Coronary artery (tissue), 2 donors: ENCODE data around the gene MAST3.
"Not testable (repeated sequence)": the region's sequence is repeated elsewhere in the genome, so short reads cannot be mapped to it uniquely, and the experiment has no call there.

ENCODE experiments used
- DNase-seq: peaks from one replicate; pipeline ENCODE4 v3.0.0-alpha.2; 2017; ENCODE audit warnings: low spot score
- H3K27ac ChIP-seq, 2 donors: fragments of 200-600 bp; sonication (generic); one replicate each; pipeline ENCODE4 v1.5.1; 2016 to 2019
- H3K4me3 ChIP-seq: fragments of 200-600 bp; sonication (generic); 2 replicates; pipeline ENCODE4 v1.5.1; 2016; ENCODE audit warnings: mild to moderate bottlenecking, moderate library complexity
- TF ChIP-seq, protein P1 (sequence below): fragments of 200-600 bp; sonication (generic); IDR thresholded peaks from one replicate; pipeline ENCODE4 v1.5.1; 2019; ENCODE audit warnings: antibody characterized with exemption

Gene MAST3

DNA sequence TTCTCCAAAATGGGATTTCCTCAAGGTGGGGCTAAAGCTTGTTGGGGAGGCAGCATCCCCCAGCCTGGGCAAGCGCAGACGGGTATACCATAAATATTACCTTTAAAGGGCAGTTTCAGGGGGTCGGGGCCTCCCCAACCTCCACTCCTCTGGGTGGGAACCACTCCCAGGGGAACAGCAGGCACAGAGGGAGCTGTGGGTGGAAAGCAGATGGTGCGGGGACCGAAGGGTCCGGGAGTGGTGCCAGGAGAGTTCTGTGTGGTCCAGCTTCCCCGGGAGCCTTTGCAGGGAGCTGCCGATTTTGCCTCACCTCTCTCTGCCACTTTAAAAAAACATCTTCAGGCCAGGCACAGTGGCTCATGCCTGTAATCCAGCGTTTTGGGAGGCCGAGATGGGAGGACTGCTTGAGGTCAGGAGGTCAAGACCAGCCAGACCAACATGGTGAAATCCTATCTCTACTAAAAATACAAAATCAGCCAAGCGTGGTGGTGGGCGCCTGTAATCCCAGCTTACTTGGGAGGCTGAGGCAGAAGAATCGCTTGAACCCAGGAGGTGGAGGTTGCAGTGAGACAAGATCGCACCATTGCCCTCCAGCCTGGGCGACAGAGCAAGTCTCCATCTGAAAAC lies 5.5 kb downstream of the MAST3 start:
- no peak overlapping the region for H3K4me3 ChIP-seq
- TF ChIP-seq, protein P1, sequence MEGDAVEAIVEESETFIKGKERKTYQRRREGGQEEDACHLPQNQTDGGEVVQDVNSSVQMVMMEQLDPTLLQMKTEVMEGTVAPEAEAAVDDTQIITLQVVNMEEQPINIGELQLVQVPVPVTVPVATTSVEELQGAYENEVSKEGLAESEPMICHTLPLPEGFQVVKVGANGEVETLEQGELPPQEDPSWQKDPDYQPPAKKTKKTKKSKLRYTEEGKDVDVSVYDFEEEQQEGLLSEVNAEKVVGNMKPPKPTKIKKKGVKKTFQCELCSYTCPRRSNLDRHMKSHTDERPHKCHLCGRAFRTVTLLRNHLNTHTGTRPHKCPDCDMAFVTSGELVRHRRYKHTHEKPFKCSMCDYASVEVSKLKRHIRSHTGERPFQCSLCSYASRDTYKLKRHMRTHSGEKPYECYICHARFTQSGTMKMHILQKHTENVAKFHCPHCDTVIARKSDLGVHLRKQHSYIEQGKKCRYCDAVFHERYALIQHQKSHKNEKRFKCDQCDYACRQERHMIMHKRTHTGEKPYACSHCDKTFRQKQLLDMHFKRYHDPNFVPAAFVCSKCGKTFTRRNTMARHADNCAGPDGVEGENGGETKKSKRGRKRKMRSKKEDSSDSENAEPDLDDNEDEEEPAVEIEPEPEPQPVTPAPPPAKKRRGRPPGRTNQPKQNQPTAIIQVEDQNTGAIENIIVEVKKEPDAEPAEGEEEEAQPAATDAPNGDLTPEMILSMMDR, result no peak
- no peak for DNase-seq
- H3K27ac ChIP-seq, result peak overlapping the region in 1 of 2 donors; percentile 92

DNA sequence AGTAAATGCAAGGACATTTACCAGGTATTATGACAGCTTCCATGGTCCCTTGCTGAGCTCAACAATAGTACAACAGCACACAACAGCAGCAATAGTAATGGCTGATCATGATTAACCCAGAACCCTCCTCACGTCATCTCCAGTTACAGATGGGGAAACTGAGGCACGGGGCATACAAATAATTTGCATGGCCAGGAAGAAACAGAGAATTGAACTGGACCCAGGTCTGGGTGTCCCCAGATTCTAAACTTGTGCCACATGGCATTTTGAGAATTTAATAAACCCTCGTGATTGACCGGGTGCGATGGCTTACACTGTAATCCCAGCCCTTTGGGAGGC lies 7.2 kb downstream of the MAST3 start:
- TF ChIP-seq, protein P1, result no peak
- Histone ChIP-seq H3K27ac (peak overlapping the region; percentile 70 to 96), H3K4me3 (peak overlapping the region; percentile 72)
- no peak for DNase-seq

DNA sequence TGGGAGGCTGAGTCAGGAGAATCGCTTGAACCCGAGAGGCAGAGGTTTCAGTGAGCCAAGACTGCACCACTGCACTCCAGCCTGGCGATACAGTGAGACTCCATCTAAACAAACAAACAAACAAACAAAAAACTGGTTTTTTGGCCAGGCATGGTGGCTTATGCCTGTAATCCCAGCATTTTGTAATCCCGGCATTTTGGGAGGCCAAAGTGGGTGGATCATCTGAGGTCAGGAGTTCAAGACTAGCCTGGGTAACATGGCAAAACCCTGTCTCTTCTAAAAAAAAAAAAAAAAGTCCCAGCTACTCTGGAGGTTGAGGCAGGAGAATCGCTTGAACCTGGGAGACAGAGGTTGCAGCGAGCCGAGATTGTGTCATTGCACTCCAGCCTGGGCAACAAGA lies 7.7 kb downstream of the MAST3 start:
- not testable (repeated sequence) for H3K4me3 ChIP-seq, DNase-seq
- H3K27ac ChIP-seq, result peak overlapping the region in 1 of 2 donors; percentile 96

DNA sequence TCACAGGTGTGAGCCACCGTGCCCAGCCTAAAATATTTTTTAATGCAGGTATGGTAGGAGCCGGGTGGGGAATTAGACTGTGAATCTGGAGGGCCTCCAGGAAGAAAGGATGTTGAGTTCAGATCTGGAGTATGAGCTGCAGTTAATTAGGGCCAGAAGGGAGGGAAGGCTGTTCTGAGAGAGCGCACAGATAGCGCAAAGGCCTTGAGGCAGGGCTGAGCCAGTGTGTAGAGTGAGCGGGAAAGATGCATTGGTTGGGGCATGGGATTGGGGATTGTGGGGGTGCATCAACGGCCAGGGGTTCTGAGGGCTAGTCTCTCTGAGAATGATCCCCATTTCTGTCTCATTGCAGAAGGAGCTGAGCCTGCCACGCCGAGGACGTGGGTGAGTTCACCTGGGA lies 9.7 kb downstream of the MAST3 start:
- Histone ChIP-seq H3K27ac (no peak overlapping the region), H3K4me3 (no peak overlapping the region)
- TF ChIP-seq, protein P1, result no peak
- no peak for DNase-seq

DNA sequence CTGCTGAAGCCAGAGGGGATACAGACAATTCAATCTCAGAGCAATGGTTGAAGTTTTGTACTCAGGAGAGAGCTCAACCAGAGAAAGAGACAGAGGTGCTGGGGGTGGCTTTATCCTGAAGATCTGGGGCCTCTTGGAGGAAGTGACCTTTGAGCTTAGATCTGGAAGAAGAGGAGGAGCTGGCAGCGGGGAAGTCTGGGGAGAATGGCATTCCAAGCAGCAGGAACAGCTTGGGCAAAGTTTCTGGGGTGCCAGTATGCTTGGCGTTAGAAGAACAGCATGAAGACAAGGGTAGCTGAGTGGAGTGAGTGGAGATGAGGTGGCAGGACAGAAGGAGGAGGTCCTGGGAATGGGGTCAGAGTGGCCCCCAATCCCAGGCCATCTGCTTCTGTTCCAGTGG lies 11.3 kb downstream of the MAST3 start:
- peak overlapping the region in 1 of 2 donors; percentile 91 for H3K27ac ChIP-seq
- no peak for DNase-seq
- TF ChIP-seq, protein P1, result no peak
- peak overlapping the region; percentile 90 for H3K4me3 ChIP-seq

DNA sequence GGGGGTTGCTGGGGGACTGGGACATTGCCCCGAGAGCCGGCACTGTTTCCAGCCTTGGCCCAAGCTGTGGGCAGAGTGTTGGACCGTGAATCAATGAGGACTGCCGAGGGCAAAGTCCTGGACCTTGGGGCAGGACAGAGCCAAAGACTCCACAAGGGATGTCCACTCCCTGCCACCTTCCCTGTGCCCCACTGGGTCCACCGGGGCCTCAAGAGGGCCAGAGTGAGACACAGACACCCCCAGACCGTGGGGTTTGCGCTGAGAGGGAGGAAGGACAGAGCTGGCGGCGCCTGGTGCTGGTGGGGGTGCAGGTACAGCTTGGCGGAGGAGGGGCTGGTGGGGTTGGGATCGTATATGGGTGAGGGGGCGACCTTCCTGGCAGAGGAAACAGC lies 11.8 kb downstream of the MAST3 start:
- DNase-seq, result no peak
- Histone ChIP-seq H3K4me3 (peak overlapping the region; percentile 90), H3K27ac (peak overlapping the region in 1 of 2 donors; percentile 91)
- TF ChIP-seq, protein P1, result no peak

DNA sequence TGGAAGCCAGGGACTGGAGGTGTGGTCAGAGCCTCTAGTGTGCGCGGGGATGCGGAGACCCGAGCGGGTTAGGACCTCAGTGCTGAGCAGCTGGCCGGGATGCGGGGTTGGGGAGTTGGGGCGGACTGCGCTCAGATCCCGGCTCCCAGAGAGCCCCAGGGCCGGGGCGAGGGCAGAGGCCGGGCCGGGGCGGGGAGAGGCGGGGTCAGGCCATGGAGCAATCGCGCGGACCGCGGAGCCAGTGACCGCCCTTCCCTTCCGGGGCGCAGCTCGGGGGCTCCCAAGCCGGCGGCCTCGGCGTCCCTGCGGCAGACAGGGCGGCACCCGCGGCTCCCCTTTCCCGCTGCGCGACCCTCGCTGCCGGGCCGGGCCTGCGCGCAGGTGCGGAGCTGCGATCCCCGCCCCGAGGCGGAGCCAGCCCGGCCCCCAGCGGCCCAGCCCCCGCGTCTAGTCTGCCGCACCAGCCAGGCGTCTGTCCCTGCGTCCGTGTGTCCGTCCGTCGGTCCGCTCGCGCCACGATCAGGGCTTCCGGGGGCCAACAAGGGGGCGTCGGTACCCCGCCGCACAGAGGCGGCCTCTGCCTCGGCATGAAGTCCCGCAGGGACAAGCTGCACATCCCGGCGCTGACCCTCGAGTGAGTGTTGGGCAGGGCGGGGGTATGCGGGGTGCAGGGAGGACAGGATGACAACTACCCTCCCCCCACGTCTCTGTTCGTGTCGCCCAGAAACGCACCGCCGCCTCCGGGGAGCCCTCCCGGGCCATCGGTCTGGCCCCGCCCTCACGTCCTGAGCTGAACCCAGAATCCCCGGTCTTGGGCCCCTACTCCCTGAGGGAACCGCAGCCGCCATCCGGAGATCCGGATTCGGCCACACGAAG lies 12.4 kb downstream of the MAST3 start:
- Histone ChIP-seq H3K27ac (peak overlapping the region; percentile 65 to 91), H3K4me3 (peak overlapping the region; percentile 90)
- no peak for DNase-seq
- TF ChIP-seq, protein P1, result no peak
